ENCODE results near the gene CFTR. TPM values are rescaled to one million over a fixed set of nuclear protein-coding genes. Genes with fewer than 3 reads are reported as not detected.

Gene CFTR
- total RNA-seq, 1 experiment from 2014 or later, result not detected

- DNase-seq (ENCODE audit: low read depth), result peak; percentile 68
These were observed 102.4 kb downstream of the CFTR start for GRCh38 chr7:117582219-117582704.

GRCh38 chr7:117587931-117588330 is 108.1 kb downstream of the CFTR start:
- no peak for DNase-seq (ENCODE audit: low read depth)

GRCh38 chr7:117588352-117588794 is 108.5 kb downstream of the CFTR start:
- peak; percentile 34 for DNase-seq (ENCODE audit: low read depth)

DNA sequence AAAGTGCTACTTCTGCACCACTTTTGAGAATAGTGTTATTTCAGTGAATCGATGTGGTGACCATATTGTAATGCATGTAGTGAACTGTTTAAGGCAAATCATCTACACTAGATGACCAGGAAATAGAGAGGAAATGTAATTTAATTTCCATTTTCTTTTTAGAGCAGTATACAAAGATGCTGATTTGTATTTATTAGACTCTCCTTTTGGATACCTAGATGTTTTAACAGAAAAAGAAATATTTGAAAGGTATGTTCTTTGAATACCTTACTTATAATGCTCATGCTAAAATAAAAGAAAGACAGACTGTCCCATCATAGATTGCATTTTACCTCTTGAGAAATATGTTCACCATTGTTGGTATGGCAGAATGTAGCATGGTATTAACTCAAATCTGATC is 110.4 kb downstream of the CFTR start:
- no peak for DNase-seq (ENCODE audit: low read depth)

DNA sequence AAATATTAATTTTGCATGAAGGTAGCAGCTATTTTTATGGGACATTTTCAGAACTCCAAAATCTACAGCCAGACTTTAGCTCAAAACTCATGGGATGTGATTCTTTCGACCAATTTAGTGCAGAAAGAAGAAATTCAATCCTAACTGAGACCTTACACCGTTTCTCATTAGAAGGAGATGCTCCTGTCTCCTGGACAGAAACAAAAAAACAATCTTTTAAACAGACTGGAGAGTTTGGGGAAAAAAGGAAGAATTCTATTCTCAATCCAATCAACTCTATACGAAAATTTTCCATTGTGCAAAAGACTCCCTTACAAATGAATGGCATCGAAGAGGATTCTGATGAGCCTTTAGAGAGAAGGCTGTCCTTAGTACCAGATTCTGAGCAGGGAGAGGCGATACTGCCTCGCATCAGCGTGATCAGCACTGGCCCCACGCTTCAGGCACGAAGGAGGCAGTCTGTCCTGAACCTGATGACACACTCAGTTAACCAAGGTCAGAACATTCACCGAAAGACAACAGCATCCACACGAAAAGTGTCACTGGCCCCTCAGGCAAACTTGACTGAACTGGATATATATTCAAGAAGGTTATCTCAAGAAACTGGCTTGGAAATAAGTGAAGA is 112.3 kb downstream of the CFTR start:
- DNase-seq (ENCODE audit: low read depth), result no peak

GRCh38 chr7:117596134-117596533 is 116.3 kb downstream of the CFTR start:
- no peak for DNase-seq (ENCODE audit: low read depth)

DNA sequence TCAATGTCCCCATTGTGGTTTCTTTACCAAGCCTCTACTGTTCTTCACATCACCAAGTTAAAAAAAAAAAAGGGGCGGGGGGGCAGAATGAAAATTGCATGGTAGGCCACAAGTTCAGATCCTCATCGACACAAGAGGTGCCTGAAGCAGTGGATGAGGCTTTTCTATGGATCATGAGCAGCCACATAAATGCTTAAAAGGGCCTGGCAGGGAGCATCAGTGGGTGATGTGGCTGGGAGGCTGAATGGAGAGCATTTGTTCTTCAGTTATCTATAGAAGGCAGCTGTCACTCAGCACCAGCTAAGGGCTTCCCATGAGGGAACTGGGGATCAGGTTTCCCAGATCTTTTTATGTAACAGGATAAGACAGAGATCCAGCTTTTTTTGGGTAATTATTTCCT is 117.9 kb downstream of the CFTR start:
- DNase-seq (ENCODE audit: low read depth), result no peak

- DNase-seq (ENCODE audit: low read depth), result no peak
These were observed 121.1 kb downstream of the CFTR start for GRCh38 chr7:117600911-117601310.

DNA sequence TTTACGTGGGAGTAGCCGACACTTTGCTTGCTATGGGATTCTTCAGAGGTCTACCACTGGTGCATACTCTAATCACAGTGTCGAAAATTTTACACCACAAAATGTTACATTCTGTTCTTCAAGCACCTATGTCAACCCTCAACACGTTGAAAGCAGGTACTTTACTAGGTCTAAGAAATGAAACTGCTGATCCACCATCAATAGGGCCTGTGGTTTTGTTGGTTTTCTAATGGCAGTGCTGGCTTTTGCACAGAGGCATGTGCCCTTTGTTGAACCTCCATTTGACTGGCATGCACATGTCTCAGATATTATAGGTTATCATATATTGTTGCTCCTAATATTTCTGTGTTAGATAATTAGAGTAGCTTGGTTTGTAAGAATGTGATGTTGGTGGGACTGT is 123.8 kb downstream of the CFTR start:
- DNase-seq (ENCODE audit: low read depth), result no peak

DNA sequence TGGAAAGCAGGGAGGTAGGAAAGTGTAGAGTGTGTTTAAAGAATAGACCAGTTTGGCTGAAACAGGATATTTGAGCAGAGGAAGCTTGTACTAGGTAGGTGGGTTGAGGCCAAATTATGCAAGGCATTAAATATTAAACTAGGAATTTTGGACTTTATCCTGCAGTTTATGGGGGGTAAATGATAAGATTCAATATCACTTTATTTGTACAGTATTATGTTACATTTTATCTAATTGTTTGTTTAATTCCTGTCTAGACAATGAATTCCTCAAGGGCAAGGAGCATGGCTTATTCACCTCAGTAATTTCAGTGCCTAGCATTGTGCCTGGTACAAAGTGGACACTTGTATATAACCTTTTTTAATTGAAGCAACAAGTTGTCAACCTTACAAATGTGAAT is 125.9 kb downstream of the CFTR start:
- no peak for DNase-seq (ENCODE audit: low read depth)

GRCh38 chr7:117606132-117606531 is 126.3 kb downstream of the CFTR start:
- no peak for DNase-seq (ENCODE audit: low read depth)

DNA sequence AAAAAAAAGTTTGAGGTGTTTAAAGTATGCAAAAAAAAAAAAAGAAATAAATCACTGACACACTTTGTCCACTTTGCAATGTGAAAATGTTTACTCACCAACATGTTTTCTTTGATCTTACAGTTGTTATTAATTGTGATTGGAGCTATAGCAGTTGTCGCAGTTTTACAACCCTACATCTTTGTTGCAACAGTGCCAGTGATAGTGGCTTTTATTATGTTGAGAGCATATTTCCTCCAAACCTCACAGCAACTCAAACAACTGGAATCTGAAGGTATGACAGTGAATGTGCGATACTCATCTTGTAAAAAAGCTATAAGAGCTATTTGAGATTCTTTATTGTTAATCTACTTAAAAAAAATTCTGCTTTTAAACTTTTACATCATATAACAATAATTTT is 130.6 kb downstream of the CFTR start:
- DNase-seq (ENCODE audit: low read depth), result no peak

DNA sequence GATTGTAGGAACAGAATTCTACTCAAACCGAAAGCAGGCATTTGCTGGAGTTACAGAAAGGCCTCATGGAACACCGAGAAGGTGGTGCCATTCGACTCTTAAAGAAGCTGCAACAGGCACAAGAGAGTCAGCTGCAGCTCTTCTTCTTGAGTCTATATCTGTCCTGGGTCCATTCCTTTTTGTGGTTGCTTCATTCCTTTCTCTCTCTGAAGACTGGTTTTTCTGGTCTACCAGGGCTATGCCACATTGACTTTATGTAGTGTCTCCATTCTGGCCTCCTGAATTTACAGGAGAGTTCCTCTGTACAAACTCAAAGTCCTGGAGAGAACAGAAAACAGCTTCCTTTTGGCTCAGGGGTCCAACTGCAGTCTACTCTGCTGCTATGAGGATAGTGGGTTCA is 132.8 kb downstream of the CFTR start:
- DNase-seq (ENCODE audit: low read depth), result no peak

GRCh38 chr7:117616694-117617093 is 136.9 kb downstream of the CFTR start:
- no peak for DNase-seq (ENCODE audit: low read depth)

- DNase-seq (ENCODE audit: low read depth), result no peak
These were observed 139.9 kb downstream of the CFTR start for GRCh38 chr7:117619681-117620080.

GRCh38 chr7:117621075-117621618 is 141.3 kb downstream of the CFTR start:
- DNase-seq (ENCODE audit: low read depth), result peak; percentile 1

DNA sequence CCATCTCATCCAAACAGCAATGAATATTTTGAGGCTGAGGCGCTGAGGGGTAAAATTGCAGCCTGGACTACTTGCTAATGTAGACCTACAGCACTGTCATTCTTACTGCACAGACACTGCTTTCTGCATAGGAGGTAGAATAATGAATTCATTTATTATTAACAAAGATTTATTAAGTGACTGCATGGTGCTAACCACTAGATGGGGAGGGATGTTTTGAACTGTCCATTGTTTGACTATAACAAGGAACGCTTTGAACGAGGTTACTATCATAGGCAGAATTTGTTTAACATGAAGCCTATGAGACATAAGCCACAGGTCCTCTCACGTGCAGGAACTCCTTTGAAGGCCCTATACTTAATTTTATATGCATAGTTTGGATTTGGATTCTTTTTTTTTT is 143.8 kb downstream of the CFTR start:
- DNase-seq (ENCODE audit: low read depth), result no peak

DNA sequence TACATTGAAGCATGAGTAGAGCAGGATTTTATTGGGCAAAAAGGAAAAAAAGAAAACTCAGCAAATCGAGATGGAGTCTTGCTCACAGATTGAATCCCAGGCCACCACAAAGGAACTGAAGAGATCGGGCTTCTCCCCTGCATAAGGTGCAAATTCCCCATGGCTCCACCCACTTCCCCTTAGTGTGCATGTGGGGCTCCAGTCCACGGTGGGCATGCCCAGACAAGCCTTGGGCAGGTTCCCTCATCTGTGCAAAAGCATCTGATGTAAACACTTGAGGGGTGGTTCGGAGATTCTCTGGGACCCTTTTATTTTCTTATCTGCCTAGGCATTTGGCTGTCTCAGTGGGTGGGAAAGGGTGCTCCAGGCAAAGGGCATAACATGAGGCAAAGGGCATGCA is 150.7 kb downstream of the CFTR start:
- peak; percentile 18 for DNase-seq (ENCODE audit: low read depth)

DNA sequence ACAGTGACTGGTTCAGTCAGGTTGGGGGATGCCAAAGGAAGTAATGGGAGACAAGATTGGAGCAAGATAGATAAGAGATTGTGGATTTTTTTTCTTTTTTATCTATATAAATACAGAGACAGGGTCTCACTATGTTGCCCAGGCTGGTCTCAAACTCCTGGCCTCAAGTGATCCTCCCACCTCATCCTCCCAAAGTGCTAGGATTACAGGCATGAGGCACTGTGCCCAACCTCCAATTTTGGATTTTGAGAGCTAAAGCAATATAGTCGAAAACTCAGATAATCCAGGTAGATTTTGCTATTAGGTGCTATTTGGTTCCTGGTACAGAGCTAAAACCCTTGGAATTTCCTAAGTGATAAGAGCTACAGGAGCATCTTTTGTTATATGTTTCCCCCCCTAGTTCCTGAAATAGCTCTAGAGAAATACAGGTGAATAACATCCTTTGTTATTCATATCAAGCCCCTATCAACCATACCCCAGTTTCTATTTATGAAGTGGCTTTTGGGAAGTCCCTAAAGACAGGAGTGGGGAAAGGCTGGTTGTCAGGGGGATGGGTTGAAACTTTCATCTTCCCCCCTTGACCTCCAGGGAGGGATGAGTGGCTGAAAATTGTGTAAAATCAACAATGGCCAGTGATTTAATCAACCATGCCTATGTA is 151.2 kb downstream of the CFTR start:
- DNase-seq (ENCODE audit: low read depth), result no peak

DNA sequence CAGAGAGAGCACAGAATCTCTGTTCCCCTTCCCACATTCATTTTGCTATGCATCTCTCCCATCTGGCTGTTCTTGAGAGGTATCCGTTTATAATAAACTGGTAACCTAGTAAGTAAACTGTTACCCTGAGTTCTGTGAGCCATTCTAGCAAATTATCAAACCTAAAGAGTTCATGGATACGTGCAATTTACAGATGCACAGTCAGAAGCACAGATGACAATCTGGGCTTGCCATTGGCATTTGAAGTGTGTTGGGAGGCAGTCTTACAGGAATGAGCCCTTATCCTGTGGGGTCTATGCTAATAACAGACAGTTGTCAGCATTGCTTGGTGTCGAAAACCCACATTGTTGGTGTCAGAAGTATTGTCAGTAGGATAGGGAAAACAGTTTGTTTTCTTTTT is 151.8 kb downstream of the CFTR start:
- DNase-seq (ENCODE audit: low read depth), result no peak

- DNase-seq (ENCODE audit: low read depth), result no peak
These were observed 158.1 kb downstream of the CFTR start for GRCh38 chr7:117637937-117638336.

- no peak for DNase-seq (ENCODE audit: low read depth)
These were observed 160.1 kb downstream of the CFTR start for GRCh38 chr7:117639966-117640365.

DNA sequence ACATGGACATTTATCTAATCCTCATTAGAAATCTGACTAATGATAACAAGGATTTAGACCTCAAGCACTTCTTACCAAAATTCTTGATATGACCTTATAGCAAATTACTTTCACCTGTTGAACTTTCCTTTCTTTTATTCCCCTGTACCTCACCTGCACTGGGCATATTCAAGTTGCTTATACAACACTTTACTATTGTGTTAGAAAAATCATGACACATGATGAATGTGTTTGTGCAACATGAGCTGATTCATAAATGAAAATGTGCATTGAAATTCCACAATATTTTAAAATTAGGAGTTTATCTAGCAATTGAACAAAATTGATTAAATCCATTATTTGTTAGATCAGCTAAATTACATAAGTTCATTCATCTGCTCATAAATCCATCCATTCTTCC is 160.6 kb downstream of the CFTR start:
- DNase-seq (ENCODE audit: low read depth), result no peak

Data from HT1080 (cell line).